ENCODE data around the gene FCER2.

GRCh38 chr19:7687177-7687576 lies 14.8 kb downstream of the FCER2 start:
- TF ChIP-seq POLR2A (IDR thresholded peaks at IDR 0.05; ENCODE audit: low read depth, low read length) (peak; percentile 80), POLR2AphosphoS5 (IDR thresholded peaks at IDR 0.05; ENCODE audit: low read depth, low read length) (peak; percentile 90), TAF1 (IDR thresholded peaks at IDR 0.05; ENCODE audit: low read depth, low read length) (0 out of 2 replicates have a peak, but pooled peaks have one; percentile 13)

Data from GM12891 (cell line).